GM18511 (cell line): ENCODE measurements around the gene MYOG.

Experiments used
- ATAC-seq: cut with Tn5 transposase; IDR thresholded peaks from one replicate; pipeline ENCODE4 v1.9.1; 2021; ENCODE audit warnings: mild to moderate bottlenecking, moderate library complexity; ENCODE audit not compliant: unreplicated experiment

Gene MYOG

GRCh38 chr1:203117611-203118575 lies 32.1 kb upstream of the MYOG start:
- ATAC-seq = no peak

- no peak for ATAC-seq
These were observed 30.4 kb upstream of the MYOG start for GRCh38 chr1:203116091-203116820.

- ATAC-seq = no peak
These were observed 28.4 kb upstream of the MYOG start for GRCh38 chr1:203114202-203114601.

GRCh38 chr1:203113308-203113707 lies 27.5 kb upstream of the MYOG start:
- ATAC-seq = no peak

- ATAC-seq = no peak
These were observed 26.7 kb upstream of the MYOG start for GRCh38 chr1:203112475-203112874.

GRCh38 chr1:203104789-203105390 lies 19.1 kb upstream of the MYOG start:
- ATAC-seq = no peak

GRCh38 chr1:203103829-203104495 lies 18.1 kb upstream of the MYOG start:
- no peak for ATAC-seq

GRCh38 chr1:203103216-203103615 lies 17.4 kb upstream of the MYOG start:
- ATAC-seq = no peak

- no peak for ATAC-seq
These were observed 16.2 kb upstream of the MYOG start for GRCh38 chr1:203101813-203102634.

- no peak for ATAC-seq
These were observed 14.7 kb upstream of the MYOG start for GRCh38 chr1:203100516-203100869.

- no peak for ATAC-seq
These were observed 14.1 kb upstream of the MYOG start for GRCh38 chr1:203099805-203100515.

- no peak for ATAC-seq
These were observed 13.2 kb upstream of the MYOG start for GRCh38 chr1:203098914-203099520.

- ATAC-seq = no peak
These were observed 12.6 kb upstream of the MYOG start for GRCh38 chr1:203098445-203098844.

- no peak for ATAC-seq
These were observed 11.2 kb upstream of the MYOG start for GRCh38 chr1:203097001-203097400.

- no peak for ATAC-seq
These were observed 10.8 kb upstream of the MYOG start for GRCh38 chr1:203096566-203096965.

GRCh38 chr1:203095061-203095690 lies 9.4 kb upstream of the MYOG start:
- no peak for ATAC-seq

- no peak for ATAC-seq
These were observed 8.1 kb upstream of the MYOG start for GRCh38 chr1:203093754-203094410.

- no peak for ATAC-seq
These were observed 6.0 kb upstream of the MYOG start for GRCh38 chr1:203091761-203092330.
